B cell (primary cell): ENCODE measurements around the gene CLCN5. TPM values are rescaled to one million over a fixed set of nuclear protein-coding genes. Genes with fewer than 3 reads are reported as not detected.

Experiments
- ATAC-seq: fragments of 200-7000 bp; cut with Tn5 transposase; one replicate; pipeline ENCODE4 v1.10.0; 2021; ENCODE audit warnings: low read depth, mild to moderate bottlenecking, moderate number of reproducible peaks, moderate library complexity
- CTCF ChIA-PET: fragments of 350-600 bp; sonication (Branson Sonifier 250); formaldehyde crosslinking; loops from one replicate; lab custom pipeline; 2021; ENCODE audit warnings: antibody characterized with exemption, inconsistent platforms; lab: Charles Lee
- POLR2A ChIA-PET: fragments of 350-600 bp; sonication (Branson Sonifier 250); formaldehyde crosslinking; loops from one replicate; lab custom pipeline; 2021; ENCODE audit warnings: antibody characterized with exemption; lab: Charles Lee
- DNase-seq: peaks from one replicate; pipeline ENCODE4 v3.0.0; 2013
- H2AFZ ChIP-seq: 2 replicates; pipeline ENCODE4 v1.6.1; 2012; ENCODE audit warnings: mild to moderate bottlenecking, low read depth, low read length; ENCODE audit not compliant: insufficient read depth, poor library complexity, severe bottlenecking
- H3K27ac ChIP-seq, 2 donors: 1 replicate in 1 of 2; 2 replicates in 1 of 2; pipeline ENCODE4 v1.5.1; 2012 to 2013; ENCODE audit warnings: low read length in 2 of 2, mild to moderate bottlenecking in 2 of 2, moderate library complexity in 1 of 2
- H3K27me3 ChIP-seq, 4 experiments: fragments of 200-600 bp in 1 of 4; sonication (generic) in 1 of 4; replicated peaks in 1 of 4; 1 replicate in 2 of 4; 2 replicates in 2 of 4; pipeline versions ENCODE4 v1.6.1 to v1.7.0; 2013 to 2016; ENCODE audit warnings: low read length in 3 of 4, mild to moderate bottlenecking in 2 of 4, mixed read lengths in 1 of 4, moderate library complexity in 1 of 4; ENCODE audit not compliant: insufficient read depth in 4 of 4, control insufficient read depth in 3 of 4; ENCODE audit errors: control extremely low read depth in 1 of 4
- H3K36me3 ChIP-seq, 2 experiments: replicated peaks in 1 of 2; 1 replicate in 1 of 2; 2 replicates in 1 of 2; pipeline versions ENCODE4 v1.6.1 to v1.7.1; 2013; ENCODE audit warnings: low read length in 1 of 2; ENCODE audit not compliant: insufficient read depth in 2 of 2, control insufficient read depth in 1 of 2; ENCODE audit errors: control extremely low read depth in 1 of 2, extremely low read depth in 1 of 2
- H3K4me1 ChIP-seq, 2 donors: fragments of 200-600 bp in 1 of 2; sonication (generic) in 1 of 2; 1 replicate in 1 of 2; 2 replicates in 1 of 2; pipeline versions ENCODE4 v1.5.1 to v1.6.1; 2013 to 2017; ENCODE audit warnings: low read length in 2 of 2; ENCODE audit not compliant: control insufficient read depth in 2 of 2, insufficient read depth in 2 of 2
- H3K4me2 ChIP-seq: replicated peaks from 2 replicates; pipeline ENCODE3; 2012; ENCODE audit warnings: mild to moderate bottlenecking, low read depth, low read length; ENCODE audit not compliant: poor library complexity, severe bottlenecking
- H3K4me3 ChIP-seq, 5 experiments: fragments of 200-600 bp in 1 of 5; sonication (generic) in 1 of 5; 1 replicate in 3 of 5; 2 replicates in 2 of 5; pipeline versions ENCODE4 v1.5.1 to v1.7.0; 2011 to 2016; ENCODE audit warnings: low read length in 4 of 5, mild to moderate bottlenecking in 4 of 5, low read depth in 2 of 5, control low read depth in 1 of 5, moderate library complexity in 1 of 5; ENCODE audit not compliant: insufficient read depth in 1 of 5; ENCODE audit errors: control extremely low read depth in 1 of 5, extremely low read depth in 1 of 5
- H3K79me2 ChIP-seq: fragments of 200-600 bp; sonication (generic); one replicate; pipeline ENCODE4 v1.6.0; 2016; ENCODE audit warnings: low read length; ENCODE audit not compliant: control insufficient read depth, insufficient read depth
- H3K9ac ChIP-seq: fragments of 200-600 bp; sonication (generic); 2 replicates; pipeline ENCODE4 v1.6.1; 2017; ENCODE audit warnings: mild to moderate bottlenecking, low read length, moderate library complexity
- H3K9me3 ChIP-seq, 3 donors: one replicate each; pipeline versions ENCODE4 v1.6.1 to v1.7.1; 2013; ENCODE audit warnings: low read length in 2 of 3; ENCODE audit not compliant: control insufficient read depth in 2 of 3, insufficient read depth in 1 of 3; ENCODE audit errors: control extremely low read depth in 1 of 3
- H4K20me1 ChIP-seq: 2 replicates; pipeline ENCODE4 v1.6.0; 2012; ENCODE audit warnings: mild to moderate bottlenecking, low read length; ENCODE audit not compliant: insufficient read depth, control insufficient read depth, poor library complexity, severe bottlenecking
- H3K27ac Mint-ChIP-seq: one replicate; pipeline ENCODE4 v1.8.0; 2021; ENCODE audit warnings: mixed read lengths
- H3K27me3 Mint-ChIP-seq: one replicate; pipeline ENCODE4 v1.8.0; 2021; ENCODE audit warnings: mixed read lengths
- H3K4me1 Mint-ChIP-seq: one replicate; pipeline ENCODE4 v1.8.0; 2021; ENCODE audit warnings: mixed read lengths
- H3K4me3 Mint-ChIP-seq: one replicate; pipeline ENCODE4 v1.8.0; 2021; ENCODE audit warnings: mixed read lengths
- H3K9me3 Mint-ChIP-seq: one replicate; pipeline ENCODE4 v1.8.0; 2022; ENCODE audit warnings: mixed read lengths; ENCODE audit not compliant: insufficient read depth
- CTCF ChIP-seq: fragments of 200-600 bp; IDR thresholded peaks from one replicate; pipeline ENCODE4 v1.8.0; 2022; ENCODE audit warnings: antibody characterized with exemption, mild to moderate bottlenecking
- EZH2 ChIP-seq: IDR thresholded peaks from 2 replicates; pipeline ENCODE4 v1.6.1; 2012; ENCODE audit warnings: borderline replicate concordance, low read depth, mild to moderate bottlenecking, moderate library complexity, low read length; ENCODE audit not compliant: insufficient read depth, poor library complexity, severe bottlenecking
- WGBS: methylation state at CpG from one replicate; pipeline ENCODE4 v1.1.5; 2013; ENCODE audit warnings: missing lambda C conversion rate; ENCODE audit not compliant: insufficient coverage; 5-methylcytosine and 5-hydroxymethylcytosine counted together
- intact Hi-C: fragments of 100-400 bp; cut with micrococcal nuclease; formaldehyde crosslinking; loops from one replicate; pipeline ENCODE4 v1.10.0; 2022
- polyA plus RNA-seq: library from polyadenylated mRNA; depleted of rRNA; stranded (reverse); fragments of >200 nt; gene quantifications from 2 replicates; pipeline ENCODE4 v1.2.3, GENCODE V29; 2012
- total RNA-seq, 2 donors: library from RNA; stranded (reverse); fragments of 120-200 nt in 1 of 2; gene quantifications; 1 replicate in 1 of 2; 2 replicates in 1 of 2; pipeline versions ENCODE4 v1.2.3 to v1.2.4, GENCODE V29; 2013 to 2022

CLCN5 gene
- total and polyA plus RNA-seq, 2 donors (not counting 1 experiment from before 2014, with no cell fraction given), result 0.55 to 3.6 TPM

- Histone ChIP-seq H3K79me2 (no peaks in the 10 kb centered on the region), H3K4me2 (no peak overlapping the region), H3K27ac (no peak overlapping the region), H4K20me1 (no peaks in the 10 kb centered on the region), H3K4me1 (no peaks in the 10 kb centered on the region), H3K9ac (no peak overlapping the region), H3K4me3 (no peak overlapping the region), H3K27me3 (no peaks in the 10 kb centered on the region), H3K36me3 (no peaks in the 10 kb centered on the region), H3K9me3 (no peaks in the 10 kb centered on the region), H2AFZ (no peak overlapping the region)
- H3K27me3 Mint-ChIP-seq, result no peaks in the 10 kb centered on the region
- H3K27ac Mint-ChIP-seq, result no peak overlapping the region
- ATAC-seq (no peak), DNase-seq (no peak)
- CTCF ChIA-PET, result no interaction called here
- peaks cover 11% of the 10 kb centered on the region for H3K4me1 Mint-ChIP-seq
- intact Hi-C loops, result no loop called here
- no peak for TF ChIP-seq CTCF
- TF ChIP-seq EZH2, result no peak
- POLR2A ChIA-PET, result no interaction called here
- no peak overlapping the region for H3K4me3 Mint-ChIP-seq
- 100% methylated on average over 3 of the region's 4 CpGs for WGBS
- H3K9me3 Mint-ChIP-seq, result no peaks in the 10 kb centered on the region
Measured at GRCh38 chrX:50093625-50094024, 171.2 kb downstream of the CLCN5 start.

GRCh38 chrX:50097071-50097470, 174.7 kb downstream of the CLCN5 start:
- Histone ChIP-seq H3K4me3 (no peak overlapping the region), H3K9ac (no peak overlapping the region), H3K79me2 (no peaks in the 10 kb centered on the region), H3K36me3 (no peaks in the 10 kb centered on the region), H2AFZ (no peak overlapping the region), H3K27me3 (no peaks in the 10 kb centered on the region), H3K27ac (no peak overlapping the region), H3K9me3 (no peaks in the 10 kb centered on the region), H3K4me2 (no peak overlapping the region), H3K4me1 (no peaks in the 10 kb centered on the region), H4K20me1 (no peaks in the 10 kb centered on the region)
- no peak overlapping the region for H3K4me3 Mint-ChIP-seq
- TF ChIP-seq CTCF (no peak), EZH2 (no peak)
- H3K27ac Mint-ChIP-seq, result no peak overlapping the region
- no peaks in the 10 kb centered on the region for H3K27me3 Mint-ChIP-seq
- ChIA-PET CTCF (no interaction called here), POLR2A (no interaction called here)
- DNase-seq (no peak), ATAC-seq (no peak)
- 100% methylated on average over 1 of the region's 4 CpGs for WGBS
- no peaks in the 10 kb centered on the region for H3K4me1 Mint-ChIP-seq
- intact Hi-C loops, result no loop called here
- H3K9me3 Mint-ChIP-seq, result no peaks in the 10 kb centered on the region
